GM12878 (cell line): ENCODE data around the gene GRIN2A.

Source experiments
- CBFB ChIP-seq: IDR thresholded peaks from 2 replicates; pipeline ENCODE4 v1.6.1; 2016; ENCODE audit warnings: antibody characterized with exemption, low read depth
- SIN3A ChIP-seq: IDR thresholded peaks from 2 replicates; pipeline ENCODE4 v1.6.1; 2012; ENCODE audit warnings: low read depth, low read length, improper control_type of control experiment

GRCh38 chr16:10182222-10183053 lies at the start of gene GRIN2A:
- TF ChIP-seq CBFB (no peak), SIN3A (no peak)
